Lung (tissue), 12 donors: ENCODE results near the gene PSMB10. TPM values are rescaled to one million over a fixed set of nuclear protein-coding genes. Genes with fewer than 3 reads are reported as not detected.

Experiments used
- ATAC-seq: fragments of 200-7000 bp; cut with Tn5 transposase; one replicate; pipeline ENCODE4 v1.9.1; 2020; ENCODE audit warnings: moderate number of reproducible peaks; ENCODE audit not compliant: insufficient read depth, low FRiP score
- DNase-seq, 3 donors: peaks; one replicate each; pipeline ENCODE4 v3.0.0-alpha.2; 2013 to 2017
- H3K27ac ChIP-seq, 2 donors: one replicate each; pipeline ENCODE4 v1.5.1; 2013; ENCODE audit warnings: mild to moderate bottlenecking in 2 of 2, moderate library complexity in 2 of 2, control low read depth in 1 of 2, inconsistent platforms in 1 of 2, low read depth in 1 of 2, low read length in 1 of 2
- H3K27me3 ChIP-seq, 3 donors: one replicate each; pipeline ENCODE4 v1.5.1; 2013; ENCODE audit warnings: low read length in 2 of 3; ENCODE audit not compliant: control insufficient read depth in 3 of 3, insufficient read depth in 3 of 3
- H3K36me3 ChIP-seq, 4 donors: one replicate each; pipeline ENCODE4 v1.5.1; 2013; ENCODE audit warnings: low read length in 4 of 4, mild to moderate bottlenecking in 1 of 4, moderate library complexity in 1 of 4; ENCODE audit not compliant: control insufficient read depth in 4 of 4, insufficient read depth in 4 of 4
- H3K4me1 ChIP-seq, 5 donors: one replicate each; pipeline ENCODE4 v1.5.1; 2013; ENCODE audit warnings: low read length in 5 of 5, mild to moderate bottlenecking in 2 of 5, moderate library complexity in 1 of 5; ENCODE audit not compliant: control insufficient read depth in 5 of 5, insufficient read depth in 5 of 5
- H3K4me3 ChIP-seq: one replicate; pipeline ENCODE4 v1.5.1; 2013; ENCODE audit warnings: mild to moderate bottlenecking, control low read depth, moderate library complexity
- H3K9ac ChIP-seq, 2 donors: one replicate each; pipeline ENCODE4 v1.5.1; 2013; ENCODE audit warnings: low read length in 2 of 2, control low read depth in 1 of 2; ENCODE audit not compliant: insufficient read depth in 1 of 2
- H3K9me3 ChIP-seq, 4 donors: one replicate each; pipeline ENCODE4 v1.5.1; 2013; ENCODE audit warnings: low read length in 3 of 4, mild to moderate bottlenecking in 1 of 4, moderate library complexity in 1 of 4; ENCODE audit not compliant: control insufficient read depth in 4 of 4, insufficient read depth in 3 of 4
- WGBS, 2 donors: extraction: QIAGEN DNeasy Blood & Tissue Kit; methylation state at CpG; one replicate each; pipeline ENCODE4 v1.1.7; 2013; 5-methylcytosine and 5-hydroxymethylcytosine counted together
- polyA plus RNA-seq, 2 donors: library from polyadenylated mRNA; stranded (reverse); fragments of 200-250 nt; gene quantifications; one replicate each; pipeline ENCODE4 v1.2.1, GENCODE V29; 2013
- total RNA-seq, 2 donors: library from RNA; depleted of rRNA in 1 of 2; stranded (reverse); fragments of >200 nt in 1 of 2; gene quantifications; one replicate each; pipeline ENCODE4 v1.2.1, GENCODE V29; 2014 to 2021
- TF ChIP-seq, protein P1 (sequence below): IDR thresholded peaks from 2 replicates; pipeline ENCODE4 v1.5.1; 2012; ENCODE audit warnings: mild to moderate bottlenecking; ENCODE audit errors: control extremely low read depth, extremely low read depth
- donor health status: control.
- donor health status: control.
- donor health status: Bipolar disorder and iron deficiency.
- donor health status: healthy.
- donor health status: DM: yes; HTN: yes; CAD: no.

Gene PSMB10
- total and polyA plus RNA-seq, 4 donors = 36.6 to 186 (median 112) TPM

DNA sequence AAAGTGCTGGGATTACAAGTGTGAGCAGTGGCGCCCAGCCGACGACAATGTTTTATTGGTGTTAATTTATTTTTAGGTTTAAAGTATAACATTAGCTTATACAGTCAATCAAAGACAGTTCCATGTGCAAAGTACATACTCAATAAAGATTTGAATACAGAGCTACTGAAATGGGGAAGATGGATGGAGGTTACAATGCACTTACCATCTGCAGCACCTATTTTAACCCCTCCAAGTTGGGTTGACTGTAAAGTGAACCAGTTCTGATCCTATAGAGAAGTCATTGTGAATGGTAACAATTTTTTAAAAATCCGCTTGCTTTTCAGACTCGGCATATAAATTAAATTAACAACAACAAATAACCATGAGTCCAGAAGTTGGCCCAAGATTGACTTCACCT lies 44.3 kb downstream of the PSMB10 start:
- Histone ChIP-seq H3K9ac (peak overlapping the region in 1 of 2 donors; percentile 85), H3K27ac (peak overlapping the region in 1 of 2 donors; percentile 73), H3K9me3 (no peaks in the 10 kb centered on the region), H3K4me3 (no peak overlapping the region), H3K4me1 (peaks cover 4 to 17% (median 8%) of the 10 kb centered on the region in 5 donors), H3K36me3 (no peaks in the 10 kb centered on the region), H3K27me3 (no peaks in the 10 kb centered on the region)
- DNase-seq = no peak
- no peak for ATAC-seq
- TF ChIP-seq, protein P1, sequence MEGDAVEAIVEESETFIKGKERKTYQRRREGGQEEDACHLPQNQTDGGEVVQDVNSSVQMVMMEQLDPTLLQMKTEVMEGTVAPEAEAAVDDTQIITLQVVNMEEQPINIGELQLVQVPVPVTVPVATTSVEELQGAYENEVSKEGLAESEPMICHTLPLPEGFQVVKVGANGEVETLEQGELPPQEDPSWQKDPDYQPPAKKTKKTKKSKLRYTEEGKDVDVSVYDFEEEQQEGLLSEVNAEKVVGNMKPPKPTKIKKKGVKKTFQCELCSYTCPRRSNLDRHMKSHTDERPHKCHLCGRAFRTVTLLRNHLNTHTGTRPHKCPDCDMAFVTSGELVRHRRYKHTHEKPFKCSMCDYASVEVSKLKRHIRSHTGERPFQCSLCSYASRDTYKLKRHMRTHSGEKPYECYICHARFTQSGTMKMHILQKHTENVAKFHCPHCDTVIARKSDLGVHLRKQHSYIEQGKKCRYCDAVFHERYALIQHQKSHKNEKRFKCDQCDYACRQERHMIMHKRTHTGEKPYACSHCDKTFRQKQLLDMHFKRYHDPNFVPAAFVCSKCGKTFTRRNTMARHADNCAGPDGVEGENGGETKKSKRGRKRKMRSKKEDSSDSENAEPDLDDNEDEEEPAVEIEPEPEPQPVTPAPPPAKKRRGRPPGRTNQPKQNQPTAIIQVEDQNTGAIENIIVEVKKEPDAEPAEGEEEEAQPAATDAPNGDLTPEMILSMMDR = no peak
- 68 to 78% methylated on average over 5 of the region's 5 CpGs for WGBS, 2 donors

DNA sequence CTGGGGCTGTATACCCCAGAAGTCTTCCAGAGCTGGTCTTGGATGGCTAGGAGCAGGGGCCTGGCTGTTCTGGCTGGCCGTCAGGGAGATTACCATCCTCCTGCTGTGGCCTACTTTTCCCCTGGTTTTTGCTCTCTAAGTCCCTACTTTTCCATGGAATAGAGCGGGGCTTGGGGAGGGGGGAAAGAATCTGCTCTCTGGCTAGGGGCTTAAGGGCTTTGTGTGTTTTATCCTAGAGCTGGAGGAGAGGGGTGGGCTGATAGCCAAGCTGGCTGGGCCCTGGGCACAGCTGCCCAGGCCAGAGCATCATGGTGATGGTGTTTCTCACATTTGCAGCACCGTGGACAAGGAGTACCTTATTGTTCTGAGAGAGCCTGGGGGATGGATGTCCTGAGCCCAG lies 48.3 kb downstream of the PSMB10 start:
- peaks cover 0 to 17% (median 3%) of the 10 kb centered on the region in 5 donors for H3K4me1 ChIP-seq
- ATAC-seq = no peak
- H3K4me3 ChIP-seq = no peak overlapping the region
- H3K27me3 ChIP-seq = no peaks in the 10 kb centered on the region
- H3K27ac ChIP-seq = no peak overlapping the region
- H3K9ac ChIP-seq = no peak overlapping the region
- H3K9me3 ChIP-seq = no peaks in the 10 kb centered on the region
- TF ChIP-seq, protein P1 = no peak
- no peak for DNase-seq
- 84 to 91% methylated on average over 3 of the region's 3 CpGs for WGBS, 2 donors
- peaks cover 0 to 13% (median 3%) of the 10 kb centered on the region in 4 donors for H3K36me3 ChIP-seq

DNA sequence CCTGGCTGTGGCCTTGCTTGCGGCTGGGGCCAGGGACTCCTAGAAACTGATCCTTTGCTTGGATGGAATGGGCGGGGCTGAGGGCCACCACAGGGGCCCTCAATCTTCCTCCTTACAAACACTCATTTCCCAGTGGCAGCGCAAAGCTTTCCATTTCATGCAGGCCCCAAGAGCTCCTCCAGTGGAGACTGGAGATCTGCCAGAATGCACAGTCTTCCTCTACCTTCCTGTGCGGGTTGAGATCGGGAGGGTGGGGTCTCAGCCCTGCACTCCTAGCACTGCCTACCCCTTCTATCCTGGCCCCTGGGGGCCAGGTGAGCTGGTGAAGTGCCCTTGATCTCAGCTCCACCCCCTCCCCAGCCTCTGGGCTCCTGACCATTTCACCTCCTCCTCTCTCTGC lies 50.3 kb downstream of the PSMB10 start:
- H3K27ac ChIP-seq = peak overlapping the region in 1 of 2 donors; percentile 37
- DNase-seq (peak; percentile 48 to 82 (median 67)), ATAC-seq (no peak)
- TF ChIP-seq, protein P1 = no peak
- no peak overlapping the region for H3K4me3 ChIP-seq
- H3K4me1 ChIP-seq = peaks cover 0 to 11% (median 3%) of the 10 kb centered on the region in 5 donors
- H3K9me3 ChIP-seq = no peaks in the 10 kb centered on the region
- no peak overlapping the region for H3K9ac ChIP-seq
- no peaks in the 10 kb centered on the region for H3K27me3 ChIP-seq
- WGBS, 2 donors = 72 to 77% methylated on average over 5 of the region's 5 CpGs
- peaks cover 0 to 33% (median 16%) of the 10 kb centered on the region in 4 donors for H3K36me3 ChIP-seq

DNA sequence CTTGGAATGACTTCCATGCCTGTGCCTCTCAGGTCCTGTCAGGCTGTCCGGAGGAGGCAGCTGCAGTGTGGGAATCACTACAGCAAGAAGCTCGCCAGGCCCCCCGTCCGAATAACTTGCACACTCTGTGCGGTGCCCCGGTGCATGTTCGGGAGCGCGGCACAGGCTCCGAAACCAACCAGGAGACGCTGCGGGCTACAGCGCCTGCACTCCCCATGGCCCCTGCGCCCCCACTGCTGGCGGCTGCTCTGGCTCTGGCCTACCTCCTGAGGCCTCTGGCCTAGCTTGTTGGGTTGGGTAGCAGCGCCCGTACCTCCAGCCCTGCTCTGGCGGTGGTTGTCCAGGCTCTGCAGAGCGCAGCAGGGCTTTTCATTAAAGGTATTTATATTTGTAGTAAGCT lies 50.7 kb downstream of the PSMB10 start:
- Histone ChIP-seq H3K27me3 (no peaks in the 10 kb centered on the region), H3K9me3 (no peaks in the 10 kb centered on the region), H3K4me3 (no peak overlapping the region), H3K9ac (no peak overlapping the region), H3K36me3 (peaks cover 2 to 36% (median 20%) of the 10 kb centered on the region in 4 donors), H3K4me1 (peaks cover 0 to 11% (median 3%) of the 10 kb centered on the region in 5 donors), H3K27ac (peak overlapping the region in 1 of 2 donors; percentile 34)
- DNase-seq (no peak), ATAC-seq (no peak)
- 80 to 96% methylated on average over 19 of the region's 19 CpGs for WGBS, 2 donors
- TF ChIP-seq, protein P1 = no peak
